Measurements from ENCODE around the gene SFTPB.

DNA sequence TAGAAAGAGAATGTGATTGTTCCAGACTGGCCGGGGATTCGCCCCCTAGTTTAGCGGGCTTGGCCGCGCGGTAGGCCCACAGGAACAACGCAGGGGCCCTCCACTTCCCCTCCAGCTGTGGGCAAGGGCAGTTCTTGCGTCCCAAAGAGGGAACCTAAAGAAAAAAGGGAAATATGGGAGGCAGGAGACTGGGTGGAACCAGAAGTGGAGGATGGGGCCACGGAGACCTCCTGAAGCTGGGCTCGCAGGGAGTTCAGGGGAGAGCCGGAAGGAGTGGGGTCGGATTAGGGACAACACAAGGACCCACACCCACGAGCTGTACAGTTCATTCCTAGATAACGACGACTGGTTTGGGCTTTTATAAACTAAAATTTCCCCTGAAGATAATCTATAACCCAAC lies 44.3 kb upstream of the SFTPB start:
- TF ChIP-seq, protein P1, sequence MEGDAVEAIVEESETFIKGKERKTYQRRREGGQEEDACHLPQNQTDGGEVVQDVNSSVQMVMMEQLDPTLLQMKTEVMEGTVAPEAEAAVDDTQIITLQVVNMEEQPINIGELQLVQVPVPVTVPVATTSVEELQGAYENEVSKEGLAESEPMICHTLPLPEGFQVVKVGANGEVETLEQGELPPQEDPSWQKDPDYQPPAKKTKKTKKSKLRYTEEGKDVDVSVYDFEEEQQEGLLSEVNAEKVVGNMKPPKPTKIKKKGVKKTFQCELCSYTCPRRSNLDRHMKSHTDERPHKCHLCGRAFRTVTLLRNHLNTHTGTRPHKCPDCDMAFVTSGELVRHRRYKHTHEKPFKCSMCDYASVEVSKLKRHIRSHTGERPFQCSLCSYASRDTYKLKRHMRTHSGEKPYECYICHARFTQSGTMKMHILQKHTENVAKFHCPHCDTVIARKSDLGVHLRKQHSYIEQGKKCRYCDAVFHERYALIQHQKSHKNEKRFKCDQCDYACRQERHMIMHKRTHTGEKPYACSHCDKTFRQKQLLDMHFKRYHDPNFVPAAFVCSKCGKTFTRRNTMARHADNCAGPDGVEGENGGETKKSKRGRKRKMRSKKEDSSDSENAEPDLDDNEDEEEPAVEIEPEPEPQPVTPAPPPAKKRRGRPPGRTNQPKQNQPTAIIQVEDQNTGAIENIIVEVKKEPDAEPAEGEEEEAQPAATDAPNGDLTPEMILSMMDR (conservative IDR thresholded peaks at IDR 0.05) = no peak
- TF ChIP-seq EZH2 (IDR thresholded peaks at IDR 0.05; ENCODE audit: low read depth) = no peak

All from PC-9 (cell line).